GM18508 (cell line): ENCODE measurements around the gene USP53.
A peak's percentile ranks its signal among the peaks of the same experiment; 100 is the strongest.
"Not testable (repeated sequence)": the region's sequence is repeated elsewhere in the genome, so short reads cannot be mapped to it uniquely, and the experiment has no call there.

Source experiments
- ATAC-seq: cut with Tn5 transposase; IDR thresholded peaks from one replicate; pipeline ENCODE4 v1.9.1; 2021; ENCODE audit warnings: moderate number of reproducible peaks; ENCODE audit not compliant: insufficient read depth, unreplicated experiment

The USP53 gene

GRCh38 chr4:119221412-119221811, 8.9 kb downstream of the USP53 start:
- ATAC-seq: no peak

GRCh38 chr4:119227690-119228089, 15.2 kb downstream of the USP53 start:
- no peak for ATAC-seq

DNA sequence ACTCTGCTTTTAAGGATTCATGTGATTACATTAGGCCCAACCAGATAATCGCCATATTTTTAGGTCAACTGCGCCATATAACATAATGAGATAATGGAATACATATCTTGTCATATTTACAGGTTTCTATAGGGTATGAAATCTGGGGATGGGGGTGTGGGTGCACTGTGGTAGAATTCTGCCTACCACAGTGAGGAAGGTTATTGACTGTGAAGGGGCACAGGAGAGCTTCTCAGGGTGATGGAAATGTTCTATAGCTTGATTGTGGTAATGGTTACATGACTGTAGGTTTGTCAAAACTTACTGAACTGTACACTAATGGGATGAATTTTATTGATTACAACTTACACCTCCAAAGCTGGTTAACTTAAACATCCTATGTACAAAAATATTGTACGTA, 15.9 kb downstream of the USP53 start:
- ATAC-seq: no peak

DNA sequence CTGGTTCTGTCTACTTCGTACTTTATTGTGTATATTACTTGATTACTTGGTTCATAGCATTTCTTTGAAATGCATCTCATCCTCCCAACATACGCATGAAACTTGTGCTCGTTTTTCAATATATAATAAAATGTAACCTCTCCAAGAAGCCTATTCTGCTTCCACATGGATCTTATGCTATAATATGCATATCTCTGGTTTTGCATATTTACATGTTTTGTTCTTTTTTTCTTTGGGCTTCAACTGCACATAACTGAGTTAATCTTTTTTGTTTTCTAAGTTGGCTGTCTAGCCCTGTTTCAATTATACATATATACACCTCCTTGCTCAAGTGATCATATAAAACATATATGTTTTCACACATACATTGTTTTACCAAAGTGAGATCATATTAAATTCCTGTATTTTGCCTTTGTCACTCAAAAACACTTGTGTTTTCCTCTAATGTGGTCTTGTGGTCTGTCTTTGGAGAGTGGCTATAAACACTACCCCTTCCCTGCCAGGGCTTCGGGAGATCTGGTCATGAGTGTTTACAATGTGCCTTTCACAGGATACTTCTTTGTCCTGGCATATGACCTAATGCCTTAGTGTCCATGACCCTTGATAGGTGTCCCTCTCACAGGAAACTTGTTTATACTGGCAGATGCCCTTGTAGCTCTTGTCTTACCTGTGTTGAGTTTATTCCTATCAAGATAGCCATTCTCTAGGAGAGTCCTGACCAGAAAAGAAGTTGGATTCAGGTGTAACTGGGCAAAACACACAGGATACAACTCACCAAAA, 17.6 kb downstream of the USP53 start:
- no peak for ATAC-seq

- no peak for ATAC-seq
These were observed 19.0 kb downstream of the USP53 start for GRCh38 chr4:119231491-119231890.

GRCh38 chr4:119232286-119232685, 19.8 kb downstream of the USP53 start:
- no peak for ATAC-seq

GRCh38 chr4:119233191-119233590, 20.7 kb downstream of the USP53 start:
- no peak for ATAC-seq

GRCh38 chr4:119233750-119234149, 21.2 kb downstream of the USP53 start:
- no peak for ATAC-seq

DNA sequence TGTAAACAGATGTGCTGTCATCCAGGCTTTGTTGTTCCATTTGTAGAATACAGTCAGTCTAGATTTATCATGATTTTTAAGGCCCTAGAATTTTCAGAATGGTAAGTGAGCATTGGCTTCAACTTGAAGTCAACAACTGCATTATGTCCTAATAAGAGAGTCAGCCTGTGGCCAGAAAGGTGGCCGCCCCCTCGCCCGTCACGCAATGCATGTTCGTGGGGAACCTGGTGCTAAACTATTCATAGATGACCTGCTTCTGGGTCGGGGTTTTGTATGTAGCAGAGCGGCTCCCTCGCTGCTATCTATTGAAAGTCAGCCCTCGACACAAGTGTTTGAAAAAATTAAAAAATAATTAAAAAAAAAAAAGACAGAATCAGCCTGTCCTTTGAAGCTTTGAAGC, 24.7 kb downstream of the USP53 start:
- no peak for ATAC-seq

DNA sequence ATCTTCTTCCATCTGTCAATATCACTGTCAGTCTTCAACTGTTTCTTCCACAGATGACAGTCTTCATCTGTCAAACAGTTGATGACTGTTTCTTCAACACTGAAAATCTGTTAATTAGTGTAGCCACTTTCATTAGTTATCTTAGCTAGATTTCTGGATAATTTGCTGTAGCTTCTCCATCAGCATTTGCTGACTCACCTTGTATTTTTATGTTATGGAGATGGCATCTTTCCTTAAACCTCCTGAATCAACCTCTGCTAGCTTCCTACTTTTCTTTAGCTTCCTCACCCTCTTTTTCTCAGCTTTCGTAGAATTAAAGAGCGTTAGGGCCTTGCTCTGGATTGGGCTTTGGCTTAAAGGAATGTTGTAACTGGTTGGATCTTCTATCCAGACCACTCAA, 25.1 kb downstream of the USP53 start:
- ATAC-seq: no peak

- ATAC-seq: peak; percentile 98
These were observed 25.7 kb downstream of the USP53 start for GRCh38 chr4:119238068-119238722.

DNA sequence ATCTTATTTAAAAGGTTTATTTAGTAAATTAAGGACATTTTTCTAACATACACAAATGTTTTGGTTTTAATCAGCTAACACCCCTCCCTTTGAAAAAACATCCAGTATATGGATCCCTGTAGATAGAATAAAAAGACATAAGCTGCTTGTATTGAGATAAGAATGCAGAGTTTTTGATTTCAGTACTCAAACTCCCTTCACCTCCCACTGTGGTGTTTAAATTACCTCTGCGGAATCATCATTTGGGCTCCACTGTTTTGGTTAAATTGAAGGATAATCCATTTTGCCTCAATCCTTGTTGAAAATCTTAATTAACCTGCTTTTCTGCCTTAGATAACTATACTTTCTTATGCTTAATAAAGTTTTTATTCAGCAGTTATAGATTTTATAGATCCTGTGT, 27.6 kb downstream of the USP53 start:
- no peak for ATAC-seq

- ATAC-seq: no peak
These were observed 28.1 kb downstream of the USP53 start for GRCh38 chr4:119240568-119240967.

DNA sequence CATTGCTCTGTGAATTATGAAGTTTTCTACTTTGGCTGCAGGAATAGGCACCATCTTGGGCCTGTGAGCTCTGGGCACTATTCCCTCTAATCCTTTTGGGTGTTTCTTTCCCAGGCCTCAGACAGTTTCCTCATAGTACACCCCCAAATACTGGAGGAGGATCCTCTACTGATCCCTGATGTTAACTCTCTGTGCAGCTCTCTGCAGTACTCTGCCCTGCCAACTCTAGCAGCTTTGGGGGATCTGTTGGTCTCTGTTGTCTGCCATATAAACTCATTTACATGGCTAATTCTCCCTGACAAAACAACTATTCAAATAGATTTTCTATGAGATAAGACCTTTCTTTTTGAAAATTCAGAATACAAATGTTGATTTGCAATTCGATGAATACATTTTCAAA, 29.9 kb downstream of the USP53 start:
- no peak for ATAC-seq

- ATAC-seq: no peak
These were observed 31.4 kb downstream of the USP53 start for GRCh38 chr4:119243868-119244267.

GRCh38 chr4:119244344-119244743, 31.8 kb downstream of the USP53 start:
- no peak for ATAC-seq

GRCh38 chr4:119244832-119245231, 32.3 kb downstream of the USP53 start:
- no peak for ATAC-seq

- ATAC-seq: no peak
These were observed 33.7 kb downstream of the USP53 start for GRCh38 chr4:119246177-119246733.

- ATAC-seq: not testable (repeated sequence)
These were observed 38.5 kb downstream of the USP53 start for GRCh38 chr4:119251037-119251436.

- ATAC-seq: not testable (repeated sequence)
These were observed 42.7 kb downstream of the USP53 start for GRCh38 chr4:119255223-119255622.

DNA sequence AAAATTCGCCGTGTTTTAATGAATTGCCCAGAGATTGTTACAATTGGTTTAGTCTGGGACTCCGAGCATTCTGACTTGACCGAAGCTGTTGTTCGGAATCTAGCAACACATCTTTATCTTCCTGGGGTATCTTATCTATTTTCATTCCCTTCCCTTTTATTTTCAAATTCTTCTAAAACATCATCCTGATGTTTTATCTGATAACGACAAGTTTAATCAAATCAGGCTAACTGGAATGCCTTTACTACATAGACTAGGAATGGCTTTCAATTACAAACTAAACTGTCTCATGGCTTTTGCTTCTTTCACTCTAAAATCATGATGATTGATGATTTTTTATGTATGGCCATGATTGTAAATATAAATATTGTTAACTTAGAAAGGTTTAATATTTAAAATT, 48.0 kb downstream of the USP53 start:
- ATAC-seq: no peak

- ATAC-seq: no peak
These were observed 49.5 kb downstream of the USP53 start for GRCh38 chr4:119261986-119262385.
